ENCODE data around the gene OSBP2. TPM values are rescaled to one million over a fixed set of nuclear protein-coding genes. Genes with fewer than 3 reads are reported as not detected.
"Not testable (repeated sequence)": the region's sequence is repeated elsewhere in the genome, so short reads cannot be mapped to it uniquely, and the experiment has no call there.

OSBP2 gene
- total RNA-seq, 4 donors from 2014 or later, result 3.7 to 8.7 (median 4.7) TPM

DNA sequence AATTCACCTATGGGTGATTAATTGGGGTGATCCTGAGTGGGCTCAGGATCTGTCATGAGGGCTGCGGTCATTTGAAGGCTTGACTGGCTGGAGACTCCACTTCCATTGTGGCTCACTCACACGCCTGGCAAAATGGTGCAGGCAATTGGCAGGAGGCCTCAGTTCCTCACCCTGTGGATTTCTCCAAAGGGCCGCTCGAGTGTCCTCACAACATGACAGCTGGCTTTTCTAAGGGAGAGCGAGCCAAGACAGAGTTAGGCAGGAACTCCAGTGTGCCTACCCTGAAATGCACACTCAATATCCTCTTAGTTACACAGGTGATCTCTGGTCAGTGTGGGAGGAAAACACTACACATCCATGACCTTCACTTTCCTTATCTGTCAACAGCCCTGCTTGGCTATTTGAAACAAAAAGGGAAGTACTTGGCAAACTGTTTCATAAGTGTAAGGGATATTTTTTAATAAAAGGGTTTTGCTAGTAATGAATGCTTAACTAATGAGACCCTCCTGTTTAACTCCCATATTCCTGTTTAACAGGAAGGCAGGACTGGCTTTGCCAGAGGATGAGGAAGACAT, 25.7 kb downstream of the OSBP2 start:
- no peaks in the 10 kb centered on the region for H3K27me3 ChIP-seq
- H3K9me3 ChIP-seq, result no peaks in the 10 kb centered on the region
- no peak for DNase-seq
- H3K4me3 ChIP-seq, result no peak overlapping the region
- TF ChIP-seq, protein P1, sequence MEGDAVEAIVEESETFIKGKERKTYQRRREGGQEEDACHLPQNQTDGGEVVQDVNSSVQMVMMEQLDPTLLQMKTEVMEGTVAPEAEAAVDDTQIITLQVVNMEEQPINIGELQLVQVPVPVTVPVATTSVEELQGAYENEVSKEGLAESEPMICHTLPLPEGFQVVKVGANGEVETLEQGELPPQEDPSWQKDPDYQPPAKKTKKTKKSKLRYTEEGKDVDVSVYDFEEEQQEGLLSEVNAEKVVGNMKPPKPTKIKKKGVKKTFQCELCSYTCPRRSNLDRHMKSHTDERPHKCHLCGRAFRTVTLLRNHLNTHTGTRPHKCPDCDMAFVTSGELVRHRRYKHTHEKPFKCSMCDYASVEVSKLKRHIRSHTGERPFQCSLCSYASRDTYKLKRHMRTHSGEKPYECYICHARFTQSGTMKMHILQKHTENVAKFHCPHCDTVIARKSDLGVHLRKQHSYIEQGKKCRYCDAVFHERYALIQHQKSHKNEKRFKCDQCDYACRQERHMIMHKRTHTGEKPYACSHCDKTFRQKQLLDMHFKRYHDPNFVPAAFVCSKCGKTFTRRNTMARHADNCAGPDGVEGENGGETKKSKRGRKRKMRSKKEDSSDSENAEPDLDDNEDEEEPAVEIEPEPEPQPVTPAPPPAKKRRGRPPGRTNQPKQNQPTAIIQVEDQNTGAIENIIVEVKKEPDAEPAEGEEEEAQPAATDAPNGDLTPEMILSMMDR (IDR thresholded peaks at IDR 0.05), result no peak
- TF ChIP-seq POLR2A (IDR thresholded peaks at IDR 0.05), result no peak
- H3K36me3 ChIP-seq, result no peaks in the 10 kb centered on the region
- H3K4me1 ChIP-seq, result no peaks in the 10 kb centered on the region
- no peak overlapping the region for H3K27ac ChIP-seq

DNA sequence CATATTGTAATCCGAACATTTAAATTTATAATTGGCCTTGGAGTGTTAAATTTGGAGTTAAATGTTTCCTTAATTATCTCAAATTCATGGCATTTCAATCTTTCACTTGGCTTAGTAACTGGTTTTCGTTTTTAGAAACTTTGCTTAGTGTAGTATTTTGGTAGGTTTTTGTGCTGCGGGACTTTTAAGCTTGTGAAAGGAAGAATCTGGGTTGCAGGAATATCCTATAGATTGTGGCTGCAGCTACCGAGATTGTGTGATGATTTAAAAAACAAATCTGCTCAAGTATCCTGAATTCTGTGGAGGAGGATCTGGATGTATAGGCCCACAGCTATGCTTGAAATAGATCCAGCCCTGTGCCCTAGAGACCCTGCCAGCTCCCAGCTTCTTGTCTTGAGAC, 27.1 kb downstream of the OSBP2 start:
- Histone ChIP-seq H3K4me1 (no peaks in the 10 kb centered on the region), H3K9me3 (no peaks in the 10 kb centered on the region), H3K36me3 (no peaks in the 10 kb centered on the region), H3K27me3 (no peaks in the 10 kb centered on the region), H3K4me3 (no peak overlapping the region), H3K27ac (no peak overlapping the region)
- TF ChIP-seq, protein P1 (IDR thresholded peaks at IDR 0.05), result no peak
- TF ChIP-seq POLR2A (IDR thresholded peaks at IDR 0.05), result no peak
- DNase-seq, result no peak

DNA sequence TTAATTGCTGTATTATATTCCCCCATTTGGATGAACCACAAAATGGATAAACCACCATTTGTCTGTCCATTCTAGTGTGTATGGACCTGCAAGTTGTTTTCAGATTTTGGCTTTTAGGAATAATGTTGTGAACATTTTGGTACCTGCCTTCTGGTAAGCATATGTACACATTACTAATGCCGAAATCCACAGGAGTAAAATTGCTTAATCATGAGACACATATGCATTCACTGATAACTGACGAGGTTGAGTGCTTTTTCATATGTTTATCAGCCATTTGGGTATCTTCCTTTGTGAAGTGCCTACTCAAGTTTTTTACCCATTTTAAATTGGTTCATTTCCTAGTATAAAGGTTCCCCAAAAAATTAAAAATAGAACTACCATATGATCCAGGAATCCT, 34.2 kb downstream of the OSBP2 start:
- Histone ChIP-seq H3K4me1 (no peaks in the 10 kb centered on the region), H3K4me3 (no peak overlapping the region), H3K27me3 (no peaks in the 10 kb centered on the region), H3K27ac (no peak overlapping the region), H3K36me3 (no peaks in the 10 kb centered on the region), H3K9me3 (no peaks in the 10 kb centered on the region)
- TF ChIP-seq, protein P1 (IDR thresholded peaks at IDR 0.05), result no peak
- TF ChIP-seq POLR2A (IDR thresholded peaks at IDR 0.05), result no peak
- DNase-seq, result no peak

DNA sequence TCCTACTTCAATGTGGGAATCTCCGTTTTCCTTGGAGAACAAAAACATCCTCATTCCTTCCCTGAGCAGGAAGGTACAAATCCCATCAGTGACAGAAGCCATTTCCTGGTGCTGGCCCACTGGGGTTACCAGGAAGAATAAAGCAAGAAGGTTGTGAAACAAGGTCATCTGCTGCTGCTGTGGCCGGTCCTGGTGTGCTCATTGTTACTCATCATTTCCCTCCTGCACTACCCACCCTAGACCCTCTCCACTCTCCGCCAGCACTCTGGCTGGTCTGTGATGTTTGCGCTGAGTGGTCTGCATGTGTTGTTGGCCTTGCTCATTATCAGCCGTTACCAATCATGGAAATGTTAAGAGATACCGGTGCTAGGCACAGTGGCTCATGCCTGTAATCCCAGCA, 37.0 kb downstream of the OSBP2 start:
- no peaks in the 10 kb centered on the region for H3K36me3 ChIP-seq
- H3K27ac ChIP-seq, result no peak overlapping the region
- H3K9me3 ChIP-seq, result no peaks in the 10 kb centered on the region
- H3K27me3 ChIP-seq, result no peaks in the 10 kb centered on the region
- H3K4me3 ChIP-seq, result no peak overlapping the region
- TF ChIP-seq POLR2A (IDR thresholded peaks at IDR 0.05), result no peak
- TF ChIP-seq, protein P1 (IDR thresholded peaks at IDR 0.05), result no peak
- H3K4me1 ChIP-seq, result no peaks in the 10 kb centered on the region
- no peak for DNase-seq

DNA sequence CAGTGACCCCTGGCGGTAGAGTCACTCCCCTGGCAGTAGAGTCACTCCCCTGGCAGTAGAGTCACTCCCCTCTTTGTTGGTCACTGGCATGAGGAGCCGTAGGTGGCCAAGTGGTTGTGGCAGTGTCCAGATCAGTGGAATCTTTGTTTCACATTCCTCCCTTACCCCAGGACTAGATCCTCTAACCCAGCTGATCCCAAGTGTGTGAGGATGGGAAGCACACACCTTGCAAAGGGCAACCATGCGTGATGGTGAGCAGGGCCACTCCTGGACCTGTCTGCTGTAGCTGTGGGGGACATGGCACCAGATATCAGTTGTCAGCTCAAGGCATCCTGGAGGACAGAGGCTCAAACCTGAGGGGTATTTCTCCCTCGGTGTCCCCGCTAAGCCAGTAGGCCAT, 37.8 kb downstream of the OSBP2 start:
- DNase-seq, result no peak
- no peak overlapping the region for H3K27ac ChIP-seq
- H3K27me3 ChIP-seq, result no peaks in the 10 kb centered on the region
- H3K36me3 ChIP-seq, result no peaks in the 10 kb centered on the region
- H3K9me3 ChIP-seq, result no peaks in the 10 kb centered on the region
- TF ChIP-seq POLR2A (IDR thresholded peaks at IDR 0.05), result no peak
- TF ChIP-seq, protein P1 (IDR thresholded peaks at IDR 0.05), result no peak
- no peaks in the 10 kb centered on the region for H3K4me1 ChIP-seq
- H3K4me3 ChIP-seq, result no peak overlapping the region

DNA sequence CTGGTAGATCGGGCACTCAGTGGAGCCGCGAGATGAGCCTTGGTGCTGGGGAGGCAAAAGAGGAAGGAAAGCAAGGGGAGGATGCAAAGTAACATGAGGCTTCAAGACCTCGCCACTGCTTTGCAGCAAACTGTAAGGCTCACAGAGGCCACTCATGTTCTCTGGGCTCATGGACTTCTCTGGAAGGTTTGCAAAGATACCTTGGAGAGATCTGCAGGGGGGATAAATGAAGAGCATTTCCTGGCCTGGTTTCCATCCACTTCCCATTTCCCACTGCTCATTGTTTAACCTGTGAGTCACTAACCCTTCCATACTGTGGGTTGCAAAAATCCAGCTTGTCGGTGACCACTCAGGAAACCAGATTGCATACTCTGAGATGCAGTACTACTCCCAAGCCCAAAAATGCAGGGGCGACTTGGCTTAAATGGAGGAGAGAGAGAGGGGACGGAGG, 38.5 kb downstream of the OSBP2 start:
- H3K4me3 ChIP-seq, result no peak overlapping the region
- no peaks in the 10 kb centered on the region for H3K36me3 ChIP-seq
- H3K4me1 ChIP-seq, result no peaks in the 10 kb centered on the region
- no peaks in the 10 kb centered on the region for H3K27me3 ChIP-seq
- H3K27ac ChIP-seq, result no peak overlapping the region
- no peak for DNase-seq
- TF ChIP-seq POLR2A (IDR thresholded peaks at IDR 0.05), result no peak
- TF ChIP-seq, protein P1 (IDR thresholded peaks at IDR 0.05), result no peak
- no peaks in the 10 kb centered on the region for H3K9me3 ChIP-seq

DNA sequence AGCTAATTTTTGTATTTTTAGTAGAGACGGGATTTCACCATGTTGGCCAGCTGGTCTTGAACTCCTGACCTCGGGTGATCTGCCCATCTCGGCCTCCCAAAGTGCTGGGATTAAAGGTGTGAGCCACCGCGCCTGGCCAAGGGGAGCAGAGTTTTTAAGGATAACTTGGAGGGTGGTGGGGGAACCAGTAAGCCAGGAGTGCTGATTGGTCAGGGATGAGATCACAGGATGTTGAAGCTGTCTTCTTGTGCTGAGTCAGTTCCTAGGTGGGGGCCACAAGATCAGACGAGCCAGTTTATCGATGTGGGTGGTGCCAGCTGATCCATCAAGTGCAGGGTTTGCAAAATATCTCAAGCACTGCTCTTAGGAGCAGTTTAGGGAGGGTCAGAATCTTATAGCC, 45.3 kb downstream of the OSBP2 start:
- not testable (repeated sequence) for H3K9me3 ChIP-seq, H3K4me1 ChIP-seq, DNase-seq, H3K27ac ChIP-seq, H3K36me3 ChIP-seq, H3K27me3 ChIP-seq, H3K4me3 ChIP-seq

DNA sequence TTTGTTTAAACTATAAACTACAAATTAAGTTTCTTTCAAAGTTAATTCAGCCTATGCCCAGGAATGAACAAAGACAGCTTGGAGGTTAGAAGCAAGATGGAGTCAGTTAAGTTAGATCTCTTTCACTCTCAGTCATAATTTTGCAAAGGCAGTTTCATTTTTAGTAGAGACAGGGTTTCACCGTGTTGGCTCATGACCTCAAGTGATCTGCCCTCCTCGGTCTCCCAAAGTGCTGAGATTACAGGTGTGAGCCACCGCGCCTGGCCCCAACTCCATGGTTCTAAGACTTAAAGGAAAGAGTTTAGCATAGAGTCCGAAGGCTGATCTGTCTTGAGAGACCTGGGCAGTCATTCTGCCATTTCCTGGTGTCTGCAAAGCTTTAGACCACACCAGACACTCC, 45.8 kb downstream of the OSBP2 start:
- not testable (repeated sequence) for H3K27ac ChIP-seq, H3K9me3 ChIP-seq, H3K4me3 ChIP-seq, DNase-seq, H3K27me3 ChIP-seq, H3K4me1 ChIP-seq, H3K36me3 ChIP-seq
